Panc1 (cell line): Measurements from ENCODE around the gene UCP2. TPM values are rescaled to one million over a fixed set of nuclear protein-coding genes. Genes with fewer than 3 reads are reported as not detected.
"Not testable (repeated sequence)": the region's sequence is repeated elsewhere in the genome, so short reads cannot be mapped to it uniquely, and the experiment has no call there.

ENCODE experiments used
- ATAC-seq: fragments of 200-7000 bp; cut with Tn5 transposase; 2 replicates; pipeline ENCODE4 v1.9.1; 2020; ENCODE audit warnings: mild to moderate bottlenecking, moderate library complexity
- BruUV-seq: library from RNA; stranded (reverse); fragments of 400-500 nt; replicated peaks from 2 replicates; lab custom pipeline; 2021; lab: Mats Ljungman, UMichigan
- CTCF ChIA-PET: fragments of 300-600 bp; sonication (Branson Sonifier 250); formaldehyde crosslinking; loops from one replicate; lab custom pipeline; 2022; ENCODE audit warnings: antibody characterized with exemption; lab: Charles Lee
- POLR2A ChIA-PET: fragments of 300-600 bp; sonication (Branson Sonifier 250); formaldehyde crosslinking; loops from one replicate; lab custom pipeline; 2022; ENCODE audit warnings: antibody characterized with exemption; lab: Charles Lee
- DNase-seq: peaks from one replicate; pipeline ENCODE4 v3.0.0-alpha.2; 2010; ENCODE audit warnings: low read depth, low spot score
- H3K27ac ChIP-seq: 2 replicates; pipeline ENCODE4 v1.5.1; 2011; ENCODE audit warnings: mild to moderate bottlenecking, low read length, inconsistent platforms
- H3K27me3 ChIP-seq: fragments of 200-500 bp; sonication (Bioruptor generic); 2 replicates; pipeline ENCODE4 v1.6.0; 2014; ENCODE audit warnings: low read length, inconsistent platforms; ENCODE audit not compliant: control insufficient read depth, insufficient read depth
- H3K36me3 ChIP-seq: fragments of 200-500 bp; sonication (Bioruptor generic); 2 replicates; pipeline ENCODE4 v1.5.1; 2014; ENCODE audit warnings: inconsistent platforms, mild to moderate bottlenecking, low read length, moderate library complexity; ENCODE audit not compliant: control insufficient read depth, insufficient read depth
- H3K4me1 ChIP-seq: 2 replicates; pipeline ENCODE4 v1.5.1; 2011; ENCODE audit warnings: inconsistent platforms, mild to moderate bottlenecking, low read length, moderate library complexity; ENCODE audit not compliant: control insufficient read depth, insufficient read depth
- H3K4me3 ChIP-seq, 2 experiments: 2 replicates each; pipeline ENCODE4 v1.5.1; 2011 to 2012; ENCODE audit warnings: low read depth in 2 of 2, low read length in 2 of 2, mild to moderate bottlenecking in 2 of 2, inconsistent platforms in 1 of 2, moderate library complexity in 1 of 2
- H3K9me3 ChIP-seq: fragments of 200-500 bp; sonication (Bioruptor generic); 2 replicates; pipeline ENCODE4 v1.5.1; 2014; ENCODE audit warnings: low read depth, mild to moderate bottlenecking, inconsistent platforms, low read length, moderate library complexity; ENCODE audit not compliant: control insufficient read depth, insufficient read depth
- CTCF ChIP-seq: fragments of 450-650 bp; IDR thresholded peaks from 2 replicates; pipeline ENCODE4 v1.5.1; 2017; ENCODE audit warnings: mild to moderate bottlenecking
- POLR2AphosphoS5 ChIP-seq: IDR thresholded peaks from 2 replicates; pipeline ENCODE4 v1.6.1; 2012; ENCODE audit warnings: mild to moderate bottlenecking, low read depth, low read length, moderate library complexity
- REST ChIP-seq, 2 experiments: IDR thresholded peaks; 2 replicates each; pipeline ENCODE4 v1.6.1; 2011 to 2012; ENCODE audit warnings: low read depth in 2 of 2, control low read depth in 1 of 2, low read length in 1 of 2, mild to moderate bottlenecking in 1 of 2, moderate library complexity in 1 of 2; ENCODE audit not compliant: insufficient read depth in 1 of 2
- SIN3A ChIP-seq: IDR thresholded peaks from 2 replicates; pipeline ENCODE4 v1.6.1; 2012; ENCODE audit warnings: low read depth, mild to moderate bottlenecking, low read length, moderate library complexity, borderline replicate concordance; ENCODE audit not compliant: insufficient read depth
- TCF7L2 ChIP-seq: IDR thresholded peaks from 2 replicates; pipeline ENCODE4 v1.6.1; 2011; ENCODE audit warnings: mild to moderate bottlenecking, low read depth, low read length, inconsistent platforms
- in situ Hi-C: cut with HindIII; loops from 2 replicates; pipeline ENCODE4 v1.10.0; 2016; ENCODE audit warnings: low sequenced_read_pairs, low pct_unique_long_range_greater_than_20kb
- intact Hi-C: fragments of 100-400 bp; cut with micrococcal nuclease; formaldehyde crosslinking; loops from one replicate; pipeline ENCODE4 v1.10.0; 2022; ENCODE audit not compliant: unreplicated experiment
- total RNA-seq: library from RNA; stranded (reverse); gene quantifications from one replicate; pipeline ENCODE4 v1.2.1, GENCODE V29; 2021; ENCODE audit not compliant: unreplicated experiment

Gene UCP2
- total RNA-seq, 1 experiment from 2014 or later = 68.8 TPM

- ChIA-PET POLR2A (no interaction called here), CTCF (no interaction called here)
- intact Hi-C loops (loop anchor here (10.0 kb wide), 1 partner anchor 174 kb away; the partner anchor contains the start of gene RAB6A), in situ Hi-C loops (no loop called here)
- ATAC-seq = no peak
- Histone ChIP-seq H3K27me3 (no peaks in the 10 kb centered on the region), H3K4me1 (no peaks in the 10 kb centered on the region), H3K9me3 (0 out of 2 replicates have a peak, but pooled peaks cover 15% of the 10 kb centered on the region), H3K4me3 (no peak overlapping the region), H3K27ac (no peak overlapping the region), H3K36me3 (no peaks in the 10 kb centered on the region)
- BruUV-seq = no TSS peak
- DNase-seq = no peak
- TF ChIP-seq REST (IDR thresholded peaks at IDR 0.05; ENCODE audit: insufficient read depth in 1 of 2, low read depth in 2 of 2, low read length in 1 of 2) = no peak
- TF ChIP-seq TCF7L2 = no peak
- TF ChIP-seq POLR2AphosphoS5 = no peak
- TF ChIP-seq CTCF = no peak
- no peak for TF ChIP-seq SIN3A
Observed at GRCh38 chr11:73939096-73939495, 43.5 kb downstream of the UCP2 start.

DNA sequence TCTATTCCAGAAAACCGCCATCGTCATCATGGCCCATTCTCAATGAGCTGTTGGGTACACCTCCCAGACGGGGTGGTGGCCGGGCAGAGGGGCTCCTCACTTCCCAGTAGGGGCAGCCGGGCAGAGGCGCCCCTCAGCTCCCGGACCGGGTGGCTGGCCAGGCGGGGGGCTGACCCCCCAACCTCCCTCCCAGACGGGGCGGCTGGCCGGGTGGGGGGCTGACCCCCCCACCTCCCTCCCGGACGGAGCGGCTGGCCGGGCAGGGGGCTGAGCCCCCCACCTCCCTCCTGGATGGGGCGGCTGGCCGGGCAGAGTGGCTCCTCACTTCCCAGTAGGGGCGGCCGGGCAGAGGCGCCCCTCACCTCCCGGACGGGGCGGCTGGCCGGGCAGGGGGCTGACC lies 46.6 kb downstream of the UCP2 start:
- H3K27me3 ChIP-seq, H3K4me1 ChIP-seq, H3K9me3 ChIP-seq, BruUV-seq, DNase-seq, H3K36me3 ChIP-seq, ATAC-seq, H3K27ac ChIP-seq, in situ Hi-C loops, POLR2A ChIA-PET, CTCF ChIA-PET, H3K4me3 ChIP-seq: not testable (repeated sequence)
- intact Hi-C loops = loop anchor here (10.0 kb wide), 1 partner anchor 171 kb away; the partner anchor contains the start of gene RAB6A

DNA sequence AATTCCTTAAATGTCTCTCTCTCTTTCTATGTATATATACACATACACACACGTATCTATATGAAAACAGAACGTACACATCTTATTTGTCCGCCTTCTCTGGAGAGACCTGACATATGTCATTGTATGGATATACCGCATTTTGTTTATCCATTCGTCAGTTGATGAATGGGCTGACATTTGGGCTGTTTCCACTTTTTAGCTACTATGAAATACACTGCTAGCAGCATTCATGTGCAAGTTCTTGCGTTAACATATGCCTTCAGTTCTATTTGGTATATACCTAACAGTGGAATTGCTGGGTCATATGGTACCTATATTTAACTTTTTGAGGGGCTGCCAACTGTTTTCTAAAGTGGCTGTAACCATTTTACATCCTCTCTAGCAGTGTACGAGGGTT lies 49.9 kb downstream of the UCP2 start:
- BruUV-seq = no TSS peak

More for the DNA sequence above, 49.9 kb downstream of the UCP2 start:
- H3K27me3 ChIP-seq = no peaks in the 10 kb centered on the region
- no peak overlapping the region for H3K27ac ChIP-seq
- H3K4me1 ChIP-seq = no peaks in the 10 kb centered on the region
- POLR2A ChIA-PET = no interaction called here
- H3K9me3 ChIP-seq = no peaks in the 10 kb centered on the region
- DNase-seq = no peak
- no peak for ATAC-seq
- H3K36me3 ChIP-seq = no peaks in the 10 kb centered on the region
- no peak overlapping the region for H3K4me3 ChIP-seq
- TF ChIP-seq SIN3A (no peak), POLR2AphosphoS5 (no peak), TCF7L2 (no peak), REST (IDR thresholded peaks at IDR 0.05; ENCODE audit: insufficient read depth in 1 of 2, low read depth in 2 of 2, low read length in 1 of 2) (no peak)
- CTCF ChIA-PET = no interaction called here
- intact Hi-C loops = loop anchor here (10.0 kb wide), 1 partner anchor 168 kb away; the partner anchor contains the start of gene RAB6A
- in situ Hi-C loops = no loop called here
